BJ (cell line): ENCODE results near the gene CHN1. TPM values are rescaled to one million over a fixed set of nuclear protein-coding genes. Genes with fewer than 3 reads are reported as not detected.

ENCODE experiments used
- CTCF ChIA-PET: fragments of 350-600 bp; formaldehyde crosslinking; extraction: SDS; loops from one replicate; lab custom pipeline; 2021; ENCODE audit warnings: antibody characterized with exemption, inconsistent platforms; lab: Yijun Ruan, JAX
- POLR2A ChIA-PET: fragments of 300-600 bp; sonication (Branson Sonifier 250); formaldehyde crosslinking; extraction: SDS; loops from one replicate; lab custom pipeline; 2021; ENCODE audit warnings: antibody characterized with exemption; lab: Charles Lee
- DNase-seq: peaks from one replicate; pipeline ENCODE4 v3.0.0-alpha.2; 2011; ENCODE audit warnings: low read depth
- H3K27me3 ChIP-seq: 2 replicates; pipeline ENCODE4 v1.6.0; 2011; ENCODE audit warnings: low read length; ENCODE audit not compliant: control insufficient read depth, insufficient read depth
- H3K36me3 ChIP-seq: 2 replicates; pipeline ENCODE4 v1.5.1; 2011; ENCODE audit warnings: low read length; ENCODE audit not compliant: control insufficient read depth, insufficient read depth
- H3K4me3 ChIP-seq: 2 replicates; pipeline ENCODE4 v1.5.1; 2011; ENCODE audit warnings: low read depth, mild to moderate bottlenecking, control low read depth, low read length
- polyA plus RNA-seq: library from polyadenylated mRNA; depleted of rRNA; stranded (reverse); fragments of >200 nt; gene quantifications from 2 replicates; pipeline ENCODE4 v1.2.3, GENCODE V29; 2011
- TF ChIP-seq, protein P1 (sequence below): IDR thresholded peaks from 2 replicates; pipeline ENCODE4 v1.5.1; 2011; ENCODE audit warnings: low read depth, mild to moderate bottlenecking, control low read depth, inconsistent platforms, low read length, moderate library complexity; ENCODE audit not compliant: insufficient read depth

CHN1 gene
- polyA plus RNA-seq, 1 experiment, result 93.0 TPM

DNA sequence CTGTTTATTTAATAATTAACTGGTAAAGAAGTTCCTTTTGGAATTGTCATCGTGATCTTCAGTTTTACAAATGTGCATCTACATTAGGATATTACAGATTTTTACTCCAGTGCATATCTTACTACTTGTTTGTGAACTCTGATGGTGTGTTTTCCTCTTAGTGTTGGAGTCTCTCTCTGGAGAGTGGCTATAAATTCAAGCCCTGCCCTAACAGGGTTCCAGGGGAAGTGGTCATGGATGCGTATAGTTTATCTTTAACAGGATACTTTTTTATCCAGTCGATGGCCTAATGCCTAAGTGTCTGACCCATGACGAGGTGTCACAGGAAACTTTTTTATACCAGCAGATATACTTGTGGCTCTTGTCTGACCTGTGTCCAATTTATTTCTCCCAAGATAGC is 75.4 kb downstream of the CHN1 start:
- TF ChIP-seq, protein P1, sequence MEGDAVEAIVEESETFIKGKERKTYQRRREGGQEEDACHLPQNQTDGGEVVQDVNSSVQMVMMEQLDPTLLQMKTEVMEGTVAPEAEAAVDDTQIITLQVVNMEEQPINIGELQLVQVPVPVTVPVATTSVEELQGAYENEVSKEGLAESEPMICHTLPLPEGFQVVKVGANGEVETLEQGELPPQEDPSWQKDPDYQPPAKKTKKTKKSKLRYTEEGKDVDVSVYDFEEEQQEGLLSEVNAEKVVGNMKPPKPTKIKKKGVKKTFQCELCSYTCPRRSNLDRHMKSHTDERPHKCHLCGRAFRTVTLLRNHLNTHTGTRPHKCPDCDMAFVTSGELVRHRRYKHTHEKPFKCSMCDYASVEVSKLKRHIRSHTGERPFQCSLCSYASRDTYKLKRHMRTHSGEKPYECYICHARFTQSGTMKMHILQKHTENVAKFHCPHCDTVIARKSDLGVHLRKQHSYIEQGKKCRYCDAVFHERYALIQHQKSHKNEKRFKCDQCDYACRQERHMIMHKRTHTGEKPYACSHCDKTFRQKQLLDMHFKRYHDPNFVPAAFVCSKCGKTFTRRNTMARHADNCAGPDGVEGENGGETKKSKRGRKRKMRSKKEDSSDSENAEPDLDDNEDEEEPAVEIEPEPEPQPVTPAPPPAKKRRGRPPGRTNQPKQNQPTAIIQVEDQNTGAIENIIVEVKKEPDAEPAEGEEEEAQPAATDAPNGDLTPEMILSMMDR, result no peak
- Histone ChIP-seq H3K27me3 (no peaks in the 10 kb centered on the region), H3K36me3 (no peaks in the 10 kb centered on the region), H3K4me3 (no peak overlapping the region)
- ChIA-PET POLR2A (no interaction called here), CTCF (no interaction called here)
- no peak for DNase-seq

DNA sequence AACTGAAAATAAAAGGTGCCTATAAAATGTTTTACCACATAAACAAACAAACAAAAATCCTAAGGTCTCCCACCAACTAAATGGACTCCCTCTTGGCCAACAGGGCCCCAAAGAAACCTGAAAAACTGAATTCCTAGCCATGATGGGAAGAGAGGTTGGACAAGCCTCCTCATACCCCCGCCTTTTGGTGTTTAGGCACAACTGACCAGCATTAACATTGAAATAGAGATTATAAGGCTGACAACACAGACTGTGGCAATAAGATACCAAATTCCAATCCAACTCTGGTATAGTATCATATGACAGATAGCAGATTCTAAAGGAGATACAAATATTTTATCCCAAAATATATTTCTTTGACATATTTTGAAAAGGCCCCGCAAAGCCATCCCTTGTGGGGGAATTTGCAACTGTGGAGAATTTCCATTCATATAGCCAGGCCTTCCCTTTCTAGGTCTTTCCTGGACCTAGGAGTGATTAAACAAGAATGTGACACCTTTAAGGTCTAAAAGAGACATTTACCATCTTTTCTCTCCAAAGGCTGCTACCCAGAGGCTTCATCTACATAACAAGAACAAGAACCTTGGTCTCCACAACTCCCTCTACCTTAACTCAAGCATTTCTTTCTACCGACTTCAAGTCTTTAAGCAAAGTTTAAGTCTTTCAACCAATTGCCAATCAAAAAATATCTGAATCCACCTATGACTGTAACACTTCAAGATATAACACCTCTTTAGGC is 80.0 kb downstream of the CHN1 start:
- Histone ChIP-seq H3K36me3 (no peaks in the 10 kb centered on the region), H3K4me3 (no peak overlapping the region), H3K27me3 (no peaks in the 10 kb centered on the region)
- TF ChIP-seq, protein P1, result no peak
- ChIA-PET CTCF (interaction anchor here (1.0 to 1.5 kb wide), 2 partner anchors 14 to 17 kb away, joined by 3 to 8 read pairs; no protein-coding TSS in a partner anchor), POLR2A (no interaction called here)
- no peak for DNase-seq

DNA sequence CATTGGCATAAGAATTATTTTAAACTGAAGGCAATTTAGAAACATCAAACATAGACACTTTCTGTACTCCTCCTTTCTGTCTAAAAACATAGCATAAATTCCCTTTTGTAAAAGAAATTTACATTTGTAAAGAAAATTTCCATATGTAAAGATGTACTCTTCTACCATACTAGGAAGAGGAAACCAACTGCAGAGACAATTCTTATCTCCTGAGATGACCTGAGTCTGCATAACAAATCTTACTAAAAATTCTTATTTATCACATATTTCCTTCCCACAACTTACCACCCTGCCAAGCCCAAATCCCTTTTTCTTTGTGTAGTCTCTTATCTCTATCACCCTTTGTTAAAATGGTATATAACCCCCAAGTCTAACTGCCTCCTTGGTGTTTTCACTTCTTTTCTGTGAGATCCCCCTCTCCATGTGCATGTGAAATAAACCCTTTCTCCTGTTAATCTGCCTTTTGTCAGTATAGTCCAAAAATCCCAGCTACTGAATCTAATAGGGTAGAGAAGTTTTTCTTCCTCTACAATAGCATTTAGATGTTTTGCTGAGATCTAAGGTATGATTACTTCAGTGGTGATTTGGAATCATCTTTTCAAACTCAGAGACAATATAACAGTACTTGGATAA is 81.0 kb downstream of the CHN1 start:
- ChIA-PET POLR2A (no interaction called here), CTCF (no interaction called here)
- no peaks in the 10 kb centered on the region for H3K27me3 ChIP-seq

DNA sequence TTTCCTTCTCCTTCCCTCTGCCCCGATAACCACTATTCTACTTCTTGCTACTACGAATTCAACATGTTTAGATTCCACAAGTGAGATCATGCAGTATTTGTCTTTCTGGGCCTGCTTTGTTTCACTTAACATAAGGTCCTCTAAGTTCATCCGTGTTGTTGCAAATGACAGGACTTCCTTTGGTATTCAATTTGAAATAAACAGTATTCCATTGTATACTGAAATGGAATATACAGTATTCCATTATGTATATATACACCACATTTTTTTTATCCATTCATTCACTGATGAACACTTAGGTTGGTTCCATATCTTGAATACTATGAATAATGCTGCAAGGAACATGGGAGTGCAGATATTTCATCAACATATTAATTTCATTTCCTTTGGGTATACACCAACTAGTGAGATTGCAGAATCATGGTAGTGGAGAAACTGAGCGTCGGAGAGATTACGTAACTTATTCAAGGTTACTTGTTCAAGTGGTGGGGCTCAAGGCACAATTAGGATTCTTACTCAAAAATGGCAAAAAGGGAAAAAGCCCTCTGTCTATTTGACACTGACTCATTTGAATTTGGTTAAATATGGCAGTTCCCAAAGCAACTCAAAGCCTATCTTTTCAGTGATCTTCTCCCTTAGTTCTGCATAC is 85.1 kb downstream of the CHN1 start:
- Histone ChIP-seq H3K27me3 (no peaks in the 10 kb centered on the region), H3K36me3 (no peaks in the 10 kb centered on the region), H3K4me3 (no peak overlapping the region)
- ChIA-PET POLR2A (no interaction called here), CTCF (interaction anchor here (0.7 kb wide), 1 partner anchor 24 kb away, joined by 3 read pairs; no protein-coding TSS in a partner anchor)
- no peak for DNase-seq
- TF ChIP-seq, protein P1, result no peak

More for the DNA sequence above, 81.0 kb downstream of the CHN1 start:
- Histone ChIP-seq H3K36me3 (no peaks in the 10 kb centered on the region), H3K4me3 (no peak overlapping the region)
- no peak for DNase-seq
- TF ChIP-seq, protein P1, result no peak
